K562 (cell line): Measurements from ENCODE around the gene TMEM184B. TPM values are rescaled to one million over a fixed set of nuclear protein-coding genes. Genes with fewer than 3 reads are reported as not detected.

Experiments
- BHLHE40 ChIP-seq: IDR thresholded peaks from 2 replicates; pipeline ENCODE4 v1.6.1; 2011; ENCODE audit warnings: low read length, improper control_type of control experiment
- CC2D1A ChIP-seq: fragments of 450-650 bp; IDR thresholded peaks from 2 replicates; pipeline ENCODE4 v1.6.1; 2017; ENCODE audit warnings: mild to moderate bottlenecking
- COPS2 ChIP-seq: fragments of 450-650 bp; conservative IDR thresholded peaks from 2 replicates; pipeline ENCODE4 v1.6.1; 2016; ENCODE audit warnings: mild to moderate bottlenecking, moderate library complexity
- EP300 ChIP-seq: IDR thresholded peaks from 2 replicates; pipeline ENCODE4 v1.6.1; 2012; ENCODE audit warnings: low read length, improper control_type of control experiment
- GABPB2 ChIP-seq: fragments of 250-450 bp; sonication (Bioruptor Pico); conservative IDR thresholded peaks from 2 replicates; pipeline ENCODE4 v1.5.1; 2021; ENCODE audit warnings: mild to moderate bottlenecking
- MAZ ChIP-seq, 2 experiments: fragments of 450-650 bp in 1 of 2; sonication (generic) in 1 of 2; formaldehyde crosslinking; IDR thresholded peaks in 1 of 2; conservative IDR thresholded peaks in 1 of 2; 2 replicates each; pipeline versions ENCODE4 v1.4.0 to v1.5.0; 2020; ENCODE audit warnings: mild to moderate bottlenecking in 1 of 2, missing genetic modification reagents in 1 of 2
- MEF2A ChIP-seq: IDR thresholded peaks from 2 replicates; pipeline ENCODE4 v1.6.1; 2011; ENCODE audit warnings: low read depth, mild to moderate bottlenecking, low read length, moderate library complexity; ENCODE audit not compliant: control insufficient read depth
- MTA1 ChIP-seq: fragments of 450-650 bp; IDR thresholded peaks from 2 replicates; pipeline ENCODE4 v1.6.1; 2017; ENCODE audit warnings: borderline replicate concordance
- NFE2 ChIP-seq: IDR thresholded peaks from 2 replicates; pipeline ENCODE4 v1.6.1; 2014; ENCODE audit warnings: antibody characterized with exemption, low read depth
- NR2C2 ChIP-seq, 2 experiments: fragments of 200-800 bp in 1 of 2; sonication (Bioruptor generic) in 1 of 2; sonication (generic) in 1 of 2; formaldehyde crosslinking in 1 of 2; IDR thresholded peaks; 2 replicates each; pipeline versions ENCODE4 v1.6.1 to v1.8.0; 2016 to 2022; ENCODE audit warnings: mild to moderate bottlenecking in 1 of 2, missing compliant biosample characterization in 1 of 2, missing genetic modification characterization in 1 of 2, missing genetic modification reagents in 1 of 2
- RNF2 ChIP-seq: sonication (generic); IDR thresholded peaks from 2 replicates; pipeline ENCODE4 v1.6.1; 2016
- RUNX1 ChIP-seq: sonication (generic); IDR thresholded peaks from 2 replicates; pipeline ENCODE4 v1.6.1; 2016; ENCODE audit warnings: antibody characterized with exemption, low read depth
- SIN3B ChIP-seq: fragments of 450-650 bp; IDR thresholded peaks from 2 replicates; pipeline ENCODE4 v1.6.1; 2017; ENCODE audit warnings: low read depth, mild to moderate bottlenecking, moderate library complexity
- SMARCA4 ChIP-seq: fragments of 450-650 bp; IDR thresholded peaks from 2 replicates; pipeline ENCODE4 v1.6.1; 2016
- SOX6 ChIP-seq: fragments of 450-650 bp; IDR thresholded peaks from 2 replicates; pipeline ENCODE4 v1.6.1; 2014; ENCODE audit warnings: mild to moderate bottlenecking
- SP1 ChIP-seq: sonication (generic); formaldehyde crosslinking; IDR thresholded peaks from 2 replicates; pipeline ENCODE4 v1.8.1; 2022; ENCODE audit warnings: mild to moderate bottlenecking, missing genetic modification reagents
- TBL1XR1 ChIP-seq, 2 experiments: IDR thresholded peaks; 2 replicates each; pipeline ENCODE4 v1.6.1; 2012; ENCODE audit warnings: improper control_type of control experiment in 2 of 2, low read length in 2 of 2, mild to moderate bottlenecking in 1 of 2
- TBP ChIP-seq: optimal IDR thresholded peaks from 2 replicates; pipeline ENCODE3; 2011; ENCODE audit warnings: low read depth, low read length, improper control_type of control experiment
- THRAP3 ChIP-seq: fragments of 450-650 bp; IDR thresholded peaks from 2 replicates; pipeline ENCODE4 v1.6.1; 2016; ENCODE audit warnings: mild to moderate bottlenecking, inconsistent platforms, borderline replicate concordance
- TRIM24 ChIP-seq, 2 experiments: fragments of 450-650 bp; IDR thresholded peaks; 2 replicates each; pipeline ENCODE4 v1.6.1; 2016
- YBX1 ChIP-seq: fragments of 450-650 bp; IDR thresholded peaks from 2 replicates; pipeline ENCODE4 v1.7.1; 2016; ENCODE audit warnings: mild to moderate bottlenecking
- ZNF197 ChIP-seq: fragments of 200-800 bp; sonication (Bioruptor generic); IDR thresholded peaks from 2 replicates; pipeline ENCODE4 v1.6.1; 2016; ENCODE audit warnings: low read depth, missing genetic modification characterization, missing compliant biosample characterization
- ZNF316 ChIP-seq: fragments of 450-650 bp; IDR thresholded peaks from 2 replicates; pipeline ENCODE4 v1.6.1; 2016
- ZNF696 ChIP-seq: fragments of 250-450 bp; sonication (Bioruptor Pico); conservative IDR thresholded peaks from 2 replicates; pipeline ENCODE4 v1.4.0; 2020; ENCODE audit warnings: mild to moderate bottlenecking, moderate library complexity
- ZNF707 ChIP-seq: fragments of 250-450 bp; sonication (Bioruptor Pico); conservative IDR thresholded peaks from 2 replicates; pipeline ENCODE4 v1.8.0; 2022; ENCODE audit warnings: inconsistent platforms, mild to moderate bottlenecking, moderate library complexity
- ZZZ3 ChIP-seq: fragments of 450-650 bp; IDR thresholded peaks from 2 replicates; pipeline ENCODE4 v1.6.1; 2016; ENCODE audit warnings: antibody characterized with exemption, mild to moderate bottlenecking, moderate library complexity
- polyA plus RNA-seq, 8 experiments: library from polyadenylated mRNA; depleted of rRNA in 4 of 8; stranded (reverse) in 5 of 8; unstranded in 3 of 8; fragments of >200 nt; fragmentation: Nextera tagmentation in 2 of 8; fragmentation: Illumina TruSeq in 1 of 8; extraction: Ambion mirVana in 2 of 8; extraction: Trizol in 1 of 8; gene quantifications; 2 replicates each; pipeline versions ENCODE4 v1.2.1 to v1.2.3, GENCODE V29; 2011 to 2014; ENCODE audit warnings: inconsistent platforms in 1 of 8, missing spikeins in 1 of 8
- total RNA-seq, 7 experiments: library from RNA; depleted of rRNA in 6 of 7; stranded (reverse); fragments of >200 nt in 6 of 7; fragmentation: Illumina TruSeq in 2 of 7; extraction: Trizol in 2 of 7; gene quantifications; 2 replicates each; pipeline versions ENCODE4 v1.2.1 to v1.2.3, GENCODE V29; 2011 to 2021; ENCODE audit warnings: low replicate concordance in 1 of 7
- TF ChIP-seq, protein P1 (sequence below): fragments of 200-800 bp; sonication (Bioruptor generic); IDR thresholded peaks from 2 replicates; pipeline ENCODE4 v1.6.1; 2017; ENCODE audit warnings: missing genetic modification characterization, missing compliant biosample characterization
- TF ChIP-seq, protein P2 (sequence below): fragments of 250-450 bp; sonication (Bioruptor Pico); IDR thresholded peaks from 2 replicates; pipeline ENCODE4 v1.6.1; 2021; ENCODE audit warnings: mild to moderate bottlenecking
- TF ChIP-seq, protein P3 (sequence below): fragments of 450-650 bp; formaldehyde crosslinking; IDR thresholded peaks from 2 replicates; pipeline ENCODE4 v1.4.0; 2022; ENCODE audit warnings: mild to moderate bottlenecking, moderate library complexity
- TF ChIP-seq, protein P4 (sequence below): fragments of 250-450 bp; sonication (Bioruptor Pico); IDR thresholded peaks from 2 replicates; pipeline ENCODE4 v1.8.0; 2021; ENCODE audit warnings: moderate library complexity, mild to moderate bottlenecking, inconsistent platforms

Gene TMEM184B
- total and polyA plus RNA-seq, 9 of the 15 experiments (the other 6 are each of a cell fraction or from before 2014, with no cell fraction given), result 0.31 to 25.1 (median 6.2) TPM

DNA sequence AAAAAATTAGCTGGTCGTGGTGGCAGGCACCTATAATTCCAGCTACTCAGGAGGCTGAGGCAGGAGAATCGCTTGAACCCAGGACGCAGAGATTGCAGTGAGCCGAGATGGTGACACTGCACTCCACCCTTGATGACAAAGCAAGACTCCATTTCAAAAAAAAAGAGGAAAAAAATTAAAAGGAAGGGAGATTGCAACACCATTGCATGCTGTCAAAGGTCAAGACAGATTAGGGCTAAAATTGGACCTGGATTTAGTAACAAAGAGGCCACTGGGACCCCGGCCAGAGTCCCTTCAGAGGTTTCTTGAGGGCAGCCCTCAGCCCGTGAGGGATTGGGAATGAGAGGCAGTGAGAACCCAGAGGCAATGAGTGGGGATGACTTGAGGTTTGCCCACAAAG lies 79.2 kb downstream of the TMEM184B start (continued):
- TF ChIP-seq, protein P1, sequence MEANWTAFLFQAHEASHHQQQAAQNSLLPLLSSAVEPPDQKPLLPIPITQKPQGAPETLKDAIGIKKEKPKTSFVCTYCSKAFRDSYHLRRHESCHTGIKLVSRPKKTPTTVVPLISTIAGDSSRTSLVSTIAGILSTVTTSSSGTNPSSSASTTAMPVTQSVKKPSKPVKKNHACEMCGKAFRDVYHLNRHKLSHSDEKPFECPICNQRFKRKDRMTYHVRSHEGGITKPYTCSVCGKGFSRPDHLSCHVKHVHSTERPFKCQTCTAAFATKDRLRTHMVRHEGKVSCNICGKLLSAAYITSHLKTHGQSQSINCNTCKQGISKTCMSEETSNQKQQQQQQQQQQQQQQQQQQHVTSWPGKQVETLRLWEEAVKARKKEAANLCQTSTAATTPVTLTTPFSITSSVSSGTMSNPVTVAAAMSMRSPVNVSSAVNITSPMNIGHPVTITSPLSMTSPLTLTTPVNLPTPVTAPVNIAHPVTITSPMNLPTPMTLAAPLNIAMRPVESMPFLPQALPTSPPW, result no peak
- no peak; the same call in 1 of the 2 replicates for TF ChIP-seq MTA1
- no peak for TF ChIP-seq SIN3B
- peak; percentile 60; the same call in 1 of the 2 replicates for TF ChIP-seq SOX6
- TF ChIP-seq ZNF316, result peak; percentile 88
- no peak for TF ChIP-seq ZNF696 (CRISPR knock-in tag)
- no peak for TF ChIP-seq COPS2
- TF ChIP-seq RNF2, result no peak
- TF ChIP-seq TBP, result no peak
- no peak for TF ChIP-seq CC2D1A
- peak; percentile 75 for TF ChIP-seq NFE2
- no peak for TF ChIP-seq GABPB2 (CRISPR knock-in tag)
- no peak for TF ChIP-seq SP1 (CRISPR knock-in tag)
- TF ChIP-seq MAZ (CRISPR knock-in tag; conservative IDR thresholded peaks at IDR 0.05 in 1 of 2, IDR thresholded peaks at IDR 0.05 in 1 of 2), result no peak
- TF ChIP-seq TBL1XR1 (IDR thresholded peaks at IDR 0.05; ENCODE audit: low read length in 2 of 2), result 0 out of 4 replicates have a peak, but pooled peaks of 1 of the 2 experiments have one; percentile 41
- TF ChIP-seq SMARCA4, result peak; percentile 82
- TF ChIP-seq RUNX1, result no peak
- TF ChIP-seq EP300, result peak; percentile 50
- TF ChIP-seq NR2C2 (CRISPR knock-in tag; IDR thresholded peaks at IDR 0.05), result no peak
- peak; percentile 92 for TF ChIP-seq NR2C2 (tag; IDR thresholded peaks at IDR 0.05)
- TF ChIP-seq, protein P2, sequence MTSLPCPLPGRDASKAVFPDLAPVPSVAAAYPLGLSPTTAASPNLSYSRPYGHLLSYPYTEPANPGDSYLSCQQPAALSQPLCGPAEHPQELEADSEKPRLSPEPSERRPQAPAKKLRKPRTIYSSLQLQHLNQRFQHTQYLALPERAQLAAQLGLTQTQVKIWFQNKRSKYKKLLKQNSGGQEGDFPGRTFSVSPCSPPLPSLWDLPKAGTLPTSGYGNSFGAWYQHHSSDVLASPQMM, result no peak
- no peak for TF ChIP-seq ZNF707 (CRISPR knock-in tag)
- TF ChIP-seq ZNF197 (CRISPR knock-in tag), result no peak
- TF ChIP-seq ZZZ3, result no peak
- 0 out of 2 replicates have a peak, but pooled peaks have one; percentile 58 for TF ChIP-seq MEF2A
- TF ChIP-seq, protein P3, sequence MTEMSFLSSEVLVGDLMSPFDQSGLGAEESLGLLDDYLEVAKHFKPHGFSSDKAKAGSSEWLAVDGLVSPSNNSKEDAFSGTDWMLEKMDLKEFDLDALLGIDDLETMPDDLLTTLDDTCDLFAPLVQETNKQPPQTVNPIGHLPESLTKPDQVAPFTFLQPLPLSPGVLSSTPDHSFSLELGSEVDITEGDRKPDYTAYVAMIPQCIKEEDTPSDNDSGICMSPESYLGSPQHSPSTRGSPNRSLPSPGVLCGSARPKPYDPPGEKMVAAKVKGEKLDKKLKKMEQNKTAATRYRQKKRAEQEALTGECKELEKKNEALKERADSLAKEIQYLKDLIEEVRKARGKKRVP, result peak; percentile 43; the same call in 1 of the 2 replicates
- no peak for TF ChIP-seq THRAP3
- TF ChIP-seq, protein P4, sequence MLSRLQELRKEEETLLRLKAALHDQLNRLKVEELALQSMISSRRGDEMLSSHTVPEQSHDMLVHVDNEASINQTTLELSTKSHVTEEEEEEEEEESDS (CRISPR knock-in tag), result no peak
- no peak for TF ChIP-seq BHLHE40
- peak; percentile 73 to 78; a peak in 3 of 4 replicates for TF ChIP-seq TRIM24 (IDR thresholded peaks at IDR 0.05)
- TF ChIP-seq YBX1, result no peak
